Measurements from ENCODE around the gene COL4A6. TPM values are rescaled to one million over a fixed set of nuclear protein-coding genes. Genes with fewer than 3 reads are reported as not detected.

Gene COL4A6
- polyA plus RNA-seq, 6 donors from 2014 or later = not detected

- ATAC-seq (ENCODE audit: low read depth in 2 of 2) (no peak), DNase-seq (no peak)
- Mint-ChIP-seq H3K27me3 (peaks cover 0 to 5% (median 0%) of the 10 kb centered on the region in 3 donors), H3K4me3 (no peak overlapping the region), H3K27ac (no peak overlapping the region), H3K36me3 (no peaks in the 10 kb centered on the region), H3K4me1 (peaks cover 0 to 4% (median 0%) of the 10 kb centered on the region in 3 donors), H3K9me3 (peaks cover 0 to 5% (median 2%) of the 10 kb centered on the region in 7 donors)
Observed at GRCh38 chrX:108160309-108160708, 277.9 kb downstream of the COL4A6 start.

- DNase-seq (no peak), ATAC-seq (ENCODE audit: low read depth in 2 of 2) (no peak)
- H3K27ac Mint-ChIP-seq = peak overlapping the region in 1 of 6 donors; percentile 13
- H3K36me3 Mint-ChIP-seq = no peaks in the 10 kb centered on the region
- peaks cover 0 to 4% (median 0%) of the 10 kb centered on the region in 3 donors for H3K4me1 Mint-ChIP-seq
- H3K27me3 Mint-ChIP-seq = peaks cover 0 to 5% (median 0%) of the 10 kb centered on the region in 3 donors
- no peak overlapping the region for H3K4me3 Mint-ChIP-seq
- peaks cover 0 to 5% (median 2%) of the 10 kb centered on the region in 7 donors for H3K9me3 Mint-ChIP-seq
Observed at GRCh38 chrX:108159028-108159670, 279.1 kb downstream of the COL4A6 start.

- Mint-ChIP-seq H3K27me3 (no peaks in the 10 kb centered on the region), H3K27ac (no peak overlapping the region), H3K4me3 (no peak overlapping the region), H3K9me3 (no peaks in the 10 kb centered on the region), H3K36me3 (no peaks in the 10 kb centered on the region), H3K4me1 (peaks cover 0 to 4% (median 0%) of the 10 kb centered on the region in 3 donors)
- DNase-seq (no peak), ATAC-seq (ENCODE audit: low read depth in 2 of 2) (no peak)
Observed at GRCh38 chrX:108157628-108158027, 280.6 kb downstream of the COL4A6 start.

GRCh38 chrX:108156934-108157466, 281.2 kb downstream of the COL4A6 start:
- Mint-ChIP-seq H3K9me3 (no peaks in the 10 kb centered on the region), H3K27me3 (no peaks in the 10 kb centered on the region), H3K36me3 (no peaks in the 10 kb centered on the region), H3K4me3 (no peak overlapping the region), H3K27ac (no peak overlapping the region), H3K4me1 (no peaks in the 10 kb centered on the region)
- ATAC-seq (ENCODE audit: low read depth in 2 of 2) (no peak), DNase-seq (no peak)

GRCh38 chrX:108156082-108156481, 282.1 kb downstream of the COL4A6 start:
- H3K9me3 Mint-ChIP-seq = no peaks in the 10 kb centered on the region
- H3K4me3 Mint-ChIP-seq = no peak overlapping the region
- H3K27me3 Mint-ChIP-seq = no peaks in the 10 kb centered on the region
- no peak for ATAC-seq (ENCODE audit: low read depth in 2 of 2)
- DNase-seq = no peak
- H3K27ac Mint-ChIP-seq = no peak overlapping the region
- H3K4me1 Mint-ChIP-seq = no peaks in the 10 kb centered on the region
- no peaks in the 10 kb centered on the region for H3K36me3 Mint-ChIP-seq

GRCh38 chrX:108148524-108148923, 289.7 kb downstream of the COL4A6 start:
- Mint-ChIP-seq H3K4me3 (no peak overlapping the region), H3K27me3 (no peaks in the 10 kb centered on the region), H3K9me3 (peaks cover 0 to 5% (median 0%) of the 10 kb centered on the region in 7 donors), H3K27ac (peak overlapping the region in 1 of 6 donors; percentile 12), H3K36me3 (peaks cover 7 to 9% of the 10 kb centered on the region in 2 donors), H3K4me1 (no peaks in the 10 kb centered on the region)
- no peak for DNase-seq
- no peak for ATAC-seq (ENCODE audit: low read depth in 2 of 2)

GRCh38 chrX:108138814-108139702, 299.2 kb downstream of the COL4A6 start:
- Mint-ChIP-seq H3K4me1 (no peaks in the 10 kb centered on the region), H3K27me3 (no peaks in the 10 kb centered on the region), H3K27ac (no peak overlapping the region), H3K4me3 (no peak overlapping the region), H3K36me3 (peaks cover 8 to 17% of the 10 kb centered on the region in 2 donors), H3K9me3 (peaks cover 0 to 3% (median 0%) of the 10 kb centered on the region in 7 donors)
- DNase-seq (no peak), ATAC-seq (ENCODE audit: low read depth in 2 of 2) (no peak)

GRCh38 chrX:108134724-108135123, 303.5 kb downstream of the COL4A6 start:
- H3K36me3 Mint-ChIP-seq = peaks cover 17 to 22% of the 10 kb centered on the region in 2 donors
- no peak overlapping the region for H3K27ac Mint-ChIP-seq
- no peaks in the 10 kb centered on the region for H3K27me3 Mint-ChIP-seq
- DNase-seq (no peak), ATAC-seq (ENCODE audit: low read depth in 2 of 2) (no peak)
- H3K4me1 Mint-ChIP-seq = no peaks in the 10 kb centered on the region
- H3K9me3 Mint-ChIP-seq = peaks cover 0 to 3% (median 0%) of the 10 kb centered on the region in 7 donors
- H3K4me3 Mint-ChIP-seq = no peak overlapping the region

GRCh38 chrX:108132876-108133275, 305.3 kb downstream of the COL4A6 start:
- Mint-ChIP-seq H3K36me3 (peaks cover 3 to 21% of the 10 kb centered on the region in 2 donors), H3K4me1 (no peaks in the 10 kb centered on the region), H3K9me3 (no peaks in the 10 kb centered on the region), H3K4me3 (no peak overlapping the region), H3K27ac (no peak overlapping the region), H3K27me3 (no peaks in the 10 kb centered on the region)
- DNase-seq (no peak), ATAC-seq (ENCODE audit: low read depth in 2 of 2) (no peak)

- ATAC-seq (ENCODE audit: low read depth in 2 of 2) (no peak), DNase-seq (no peak)
- no peak overlapping the region for H3K4me3 Mint-ChIP-seq
- no peaks in the 10 kb centered on the region for H3K4me1 Mint-ChIP-seq
- no peak overlapping the region for H3K27ac Mint-ChIP-seq
- no peaks in the 10 kb centered on the region for H3K27me3 Mint-ChIP-seq
- peaks cover 0 to 19% of the 10 kb centered on the region in 2 donors for H3K36me3 Mint-ChIP-seq
- no peaks in the 10 kb centered on the region for H3K9me3 Mint-ChIP-seq
Observed at GRCh38 chrX:108132034-108132433, 306.2 kb downstream of the COL4A6 start.

- no peaks in the 10 kb centered on the region for H3K27me3 Mint-ChIP-seq
- H3K4me3 Mint-ChIP-seq = no peak overlapping the region
- no peak for ATAC-seq (ENCODE audit: low read depth in 2 of 2)
- no peak overlapping the region for H3K27ac Mint-ChIP-seq
- no peaks in the 10 kb centered on the region for H3K4me1 Mint-ChIP-seq
- H3K36me3 Mint-ChIP-seq = peaks cover 0 to 19% of the 10 kb centered on the region in 2 donors
- H3K9me3 Mint-ChIP-seq = no peaks in the 10 kb centered on the region
- no peak for DNase-seq
Observed at GRCh38 chrX:108131471-108131870, 306.8 kb downstream of the COL4A6 start.

- ATAC-seq (ENCODE audit: low read depth in 2 of 2) (no peak), DNase-seq (no peak)
- no peaks in the 10 kb centered on the region for H3K9me3 Mint-ChIP-seq
- H3K36me3 Mint-ChIP-seq = peaks cover 0 to 19% of the 10 kb centered on the region in 2 donors
- no peaks in the 10 kb centered on the region for H3K27me3 Mint-ChIP-seq
- no peak overlapping the region for H3K4me3 Mint-ChIP-seq
- H3K4me1 Mint-ChIP-seq = no peaks in the 10 kb centered on the region
- H3K27ac Mint-ChIP-seq = no peak overlapping the region
Observed at GRCh38 chrX:108130889-108131288, 307.3 kb downstream of the COL4A6 start.

- Mint-ChIP-seq H3K4me3 (no peak overlapping the region), H3K27me3 (no peaks in the 10 kb centered on the region), H3K9me3 (no peaks in the 10 kb centered on the region), H3K27ac (peak overlapping the region in 1 of 6 donors; percentile 77), H3K36me3 (peaks cover 0 to 14% of the 10 kb centered on the region in 2 donors), H3K4me1 (no peaks in the 10 kb centered on the region)
- ATAC-seq (ENCODE audit: low read depth in 2 of 2) = no peak
- no peak for DNase-seq
Observed at GRCh38 chrX:108127152-108127551, 311.1 kb downstream of the COL4A6 start.

GRCh38 chrX:108126661-108127060, 311.6 kb downstream of the COL4A6 start:
- Mint-ChIP-seq H3K27me3 (no peaks in the 10 kb centered on the region), H3K4me3 (no peak overlapping the region), H3K27ac (no peak overlapping the region), H3K9me3 (no peaks in the 10 kb centered on the region), H3K36me3 (peaks cover 0 to 14% of the 10 kb centered on the region in 2 donors), H3K4me1 (no peaks in the 10 kb centered on the region)
- DNase-seq (no peak), ATAC-seq (ENCODE audit: low read depth in 2 of 2) (no peak)

Data from naive B cell (primary cell).